Ramos (cell line): Measurements from ENCODE around the gene MUC20.
"Not testable (repeated sequence)": the region's sequence is repeated elsewhere in the genome, so short reads cannot be mapped to it uniquely, and the experiment has no call there.

Experiments used
- in situ Hi-C: fragments of 300-500 bp; cut with MboI; formaldehyde crosslinking; loops from one replicate; pipeline ENCODE4 v1.14.3; 2022; ENCODE audit warnings: low sequenced_read_pairs; ENCODE audit not compliant: unreplicated experiment

Gene MUC20

DNA sequence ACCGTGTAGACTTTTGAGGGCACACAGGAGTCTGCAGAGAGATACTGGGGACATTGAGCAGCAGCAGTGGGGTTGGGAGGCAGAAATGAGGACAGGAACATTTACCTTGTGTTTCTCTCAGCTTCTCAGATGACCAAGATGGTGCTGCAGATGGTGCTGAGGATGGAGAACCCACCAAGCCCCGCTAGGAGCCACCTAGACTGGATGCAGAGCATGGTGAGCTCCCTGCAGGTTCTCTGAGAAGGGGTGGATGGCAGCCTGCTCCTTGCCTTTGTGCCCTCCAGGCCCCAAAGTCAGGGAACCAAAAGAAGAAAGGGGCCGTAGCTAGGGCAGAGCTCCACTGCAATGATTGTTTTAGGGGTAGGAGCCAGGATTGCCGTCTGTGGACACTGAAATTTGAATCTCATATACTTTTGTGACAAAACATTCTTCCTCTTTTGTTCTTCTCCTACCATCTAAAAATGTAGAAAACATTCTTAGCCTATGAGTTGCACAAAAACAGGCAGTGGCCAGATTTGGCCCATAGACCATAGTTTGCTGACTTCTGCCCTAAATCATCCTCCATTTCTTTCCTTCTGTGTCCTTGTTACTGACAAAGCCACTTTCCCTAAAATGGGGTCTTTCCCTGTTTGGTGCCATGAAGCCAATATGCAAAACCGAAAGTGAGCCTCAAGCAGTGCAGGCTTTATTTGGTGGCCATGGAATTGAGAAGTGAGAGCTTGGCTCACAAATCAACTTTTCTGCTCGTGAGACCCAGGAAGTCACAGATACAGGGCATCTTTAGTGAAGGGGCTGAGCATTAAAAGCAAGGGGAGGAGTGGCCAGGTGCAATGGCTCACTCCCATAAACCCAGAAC is 11.9 kb upstream of the MUC20 start:
- in situ Hi-C loops: no loop called here

DNA sequence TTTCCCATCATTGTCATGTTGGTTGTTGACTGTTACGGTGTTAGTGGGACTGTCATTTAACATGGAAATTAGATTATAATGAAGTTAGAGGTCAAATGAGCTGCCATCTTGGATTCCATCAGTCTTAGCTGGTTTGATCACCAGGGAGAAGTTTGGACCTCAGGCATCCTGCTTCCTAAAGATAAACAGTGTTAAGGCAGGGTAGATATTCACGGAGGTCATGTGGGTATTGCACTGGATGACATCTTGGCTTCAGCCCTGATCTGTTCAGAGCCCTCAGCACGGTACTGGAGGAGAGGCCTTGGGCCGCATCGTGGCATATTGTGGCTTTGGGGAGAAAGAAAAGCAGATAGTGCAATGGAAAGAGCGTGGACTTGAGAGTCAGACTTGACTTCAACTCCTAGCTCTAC is 11.1 kb upstream of the MUC20 start:
- in situ Hi-C loops: no loop called here

DNA sequence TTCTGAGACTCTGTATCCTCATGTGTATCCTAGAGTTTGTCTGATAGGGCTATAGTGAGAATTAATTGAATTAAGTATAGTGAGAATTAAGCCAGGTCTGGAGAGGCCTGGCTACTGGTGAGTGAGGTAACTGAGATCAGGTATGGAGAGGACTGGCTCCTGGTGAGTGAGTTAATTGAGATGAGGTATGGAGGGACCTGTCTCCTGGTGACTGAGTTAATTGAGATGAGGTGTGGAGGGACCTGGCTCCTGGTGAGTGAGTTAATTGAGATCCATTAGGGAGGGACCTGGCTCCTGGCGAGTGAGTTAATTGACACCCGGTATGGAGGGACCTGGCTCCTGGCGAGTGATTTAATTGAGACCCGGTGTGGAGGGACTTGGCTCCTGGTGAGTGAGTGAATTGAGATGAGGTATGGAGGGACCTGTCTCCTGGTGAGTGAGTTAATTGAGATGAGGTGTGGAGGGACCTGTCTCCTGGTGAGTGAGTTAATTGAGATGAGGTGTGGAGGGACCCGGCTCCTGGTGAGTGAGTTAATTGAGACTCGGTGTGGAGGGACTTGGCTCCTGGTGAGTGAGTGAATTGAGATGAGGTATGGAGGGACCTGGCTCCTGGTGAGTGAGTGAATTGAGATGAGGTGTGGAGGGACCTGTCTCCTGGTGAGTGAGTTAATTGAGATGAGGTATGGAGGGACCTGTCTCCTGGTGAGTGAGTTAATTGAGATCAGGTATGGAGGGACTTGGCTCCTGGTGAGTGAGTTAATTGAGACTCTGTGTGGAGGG is 10.5 kb upstream of the MUC20 start:
- in situ Hi-C loops: not testable (repeated sequence)

DNA sequence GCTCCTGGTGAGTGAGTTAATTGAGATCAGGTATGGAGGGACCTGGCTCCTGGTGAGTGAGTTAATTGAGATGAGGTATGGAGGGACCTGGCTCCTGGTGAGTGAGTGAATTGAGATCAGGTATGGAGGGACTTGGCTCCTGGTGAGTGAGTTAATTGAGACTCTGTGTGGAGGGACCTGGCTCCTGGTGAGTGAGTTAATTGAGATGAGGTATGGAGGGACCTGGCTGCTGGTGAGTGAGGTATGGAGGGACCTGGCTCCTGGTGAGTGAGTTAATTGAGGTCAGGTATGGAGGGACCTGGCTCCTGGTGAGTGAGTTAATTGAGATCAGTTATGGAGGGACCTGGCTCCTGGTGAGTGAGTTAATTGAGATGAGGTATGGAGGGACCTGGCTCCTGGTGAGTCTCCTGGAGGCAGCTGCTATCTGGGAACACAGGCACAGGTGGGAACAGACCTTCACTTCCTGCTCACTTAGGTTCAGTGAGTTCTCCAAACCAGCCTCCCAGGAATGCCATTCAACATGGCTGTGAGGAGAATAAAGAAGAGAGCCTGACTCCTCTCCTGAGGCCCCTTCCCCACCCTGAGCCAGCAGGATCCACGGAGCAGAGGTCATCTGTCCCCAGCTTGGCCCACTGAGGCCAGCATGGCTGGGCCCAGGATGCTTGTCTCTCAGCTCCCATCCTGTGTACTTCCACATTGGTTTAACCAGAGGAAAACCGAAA is 9.5 kb upstream of the MUC20 start:
- in situ Hi-C loops: not testable (repeated sequence)

DNA sequence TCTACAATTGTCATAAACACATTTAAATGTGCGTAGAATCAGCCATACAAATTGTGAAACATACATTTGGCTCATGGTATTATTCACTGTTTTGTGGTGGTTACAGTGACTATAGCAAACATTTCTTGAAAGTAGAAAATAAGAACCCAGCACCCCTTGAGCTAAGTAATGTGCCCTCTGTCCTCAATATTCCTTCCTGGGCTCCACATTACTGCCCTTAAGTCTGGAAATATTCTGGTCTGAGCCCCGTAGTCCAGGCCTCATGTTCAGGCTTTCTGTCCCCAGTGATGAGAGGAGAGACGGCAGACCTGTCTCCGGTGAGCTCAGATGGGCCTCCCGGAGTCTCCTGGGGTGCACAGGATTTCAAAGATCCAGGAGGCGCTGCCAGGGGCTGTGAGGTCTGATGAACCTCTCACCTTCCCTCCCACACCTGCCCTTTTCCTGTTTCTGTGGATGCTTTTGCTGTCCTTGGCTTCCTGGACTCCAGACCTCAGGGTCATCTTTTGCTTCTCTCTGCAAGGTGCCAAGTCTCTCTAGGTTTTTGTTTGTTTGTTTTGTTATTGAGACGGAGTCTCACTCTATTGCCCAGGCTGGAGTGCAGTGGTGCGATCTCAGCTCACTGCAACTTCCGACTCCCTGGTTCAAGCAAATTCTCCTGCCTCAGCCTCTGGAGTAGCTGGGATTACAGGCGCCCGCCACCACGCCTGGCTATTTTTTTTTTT is 8.8 kb upstream of the MUC20 start:
- in situ Hi-C loops: no loop called here

DNA sequence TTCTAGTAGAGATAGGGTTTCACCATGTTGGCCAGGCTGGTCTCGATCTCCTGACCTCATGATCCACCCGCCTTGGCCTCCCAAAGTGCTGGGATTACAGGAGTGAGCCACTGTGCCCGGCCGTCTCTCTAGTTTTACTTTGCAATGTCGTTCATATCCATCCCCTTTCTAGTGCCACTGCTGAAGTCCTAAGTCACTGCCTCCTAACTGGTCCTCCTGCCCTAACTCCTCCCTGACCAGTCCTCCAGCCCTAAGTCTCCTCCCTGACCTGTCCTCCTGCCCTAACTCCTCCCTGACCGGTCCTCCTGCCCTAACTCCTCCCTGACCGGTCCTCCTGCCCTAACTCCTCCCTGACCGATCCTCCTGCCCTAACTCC is 8.3 kb upstream of the MUC20 start:
- in situ Hi-C loops: not testable (repeated sequence)

DNA sequence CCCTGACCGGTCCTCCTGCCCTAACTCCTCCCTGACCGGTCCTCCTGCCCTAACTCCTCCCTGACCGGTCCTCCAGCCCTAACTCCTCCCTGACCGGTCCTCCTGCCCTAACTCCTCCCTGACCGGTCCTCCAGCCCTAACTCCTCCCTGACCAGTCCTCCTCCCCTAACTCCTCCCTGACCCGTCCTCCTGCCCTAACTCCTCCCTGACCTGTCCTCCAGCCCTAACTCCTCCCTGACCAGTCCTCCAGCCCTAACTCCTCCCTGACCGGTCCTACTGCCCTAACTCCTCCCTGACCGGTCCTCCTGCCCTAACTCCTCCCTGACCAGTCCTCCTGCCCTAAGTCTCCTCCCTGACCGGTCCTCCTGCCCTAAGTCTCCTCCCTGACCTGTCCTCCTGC is 7.6 kb upstream of the MUC20 start:
- in situ Hi-C loops: not testable (repeated sequence)

DNA sequence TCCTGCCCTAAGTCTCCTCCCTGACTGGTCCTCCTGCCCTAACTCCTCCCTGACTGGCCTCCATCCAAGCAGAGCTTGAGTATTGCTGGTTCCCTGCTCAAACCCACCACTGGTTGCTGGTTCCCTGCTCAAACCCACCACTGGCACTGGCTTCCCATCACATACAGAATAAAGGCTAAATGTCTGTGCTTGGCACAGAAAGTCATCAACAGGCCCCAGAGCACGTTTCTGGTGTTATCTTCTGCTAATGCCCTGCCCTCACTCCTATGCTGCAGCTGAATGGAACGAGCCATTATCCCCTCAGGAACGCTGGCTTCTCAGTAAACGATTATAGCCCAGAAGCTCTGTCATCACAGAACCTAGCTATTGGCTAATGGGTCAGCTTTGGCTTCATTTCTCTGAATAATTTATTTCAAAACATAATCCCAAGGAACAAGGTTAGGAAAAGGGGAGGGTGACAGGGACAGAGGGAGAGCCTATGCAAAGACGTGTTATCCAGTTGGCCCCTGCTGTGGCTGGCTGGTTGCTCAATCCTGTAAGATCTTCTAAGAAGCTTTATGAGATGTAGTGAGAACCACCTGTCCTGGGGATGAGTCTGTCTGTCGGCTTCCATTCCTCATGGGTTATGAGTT is 6.3 kb upstream of the MUC20 start:
- in situ Hi-C loops: loop anchor here (5.0 kb wide), 1 partner anchor 92 kb away; no protein-coding TSS in a partner anchor

DNA sequence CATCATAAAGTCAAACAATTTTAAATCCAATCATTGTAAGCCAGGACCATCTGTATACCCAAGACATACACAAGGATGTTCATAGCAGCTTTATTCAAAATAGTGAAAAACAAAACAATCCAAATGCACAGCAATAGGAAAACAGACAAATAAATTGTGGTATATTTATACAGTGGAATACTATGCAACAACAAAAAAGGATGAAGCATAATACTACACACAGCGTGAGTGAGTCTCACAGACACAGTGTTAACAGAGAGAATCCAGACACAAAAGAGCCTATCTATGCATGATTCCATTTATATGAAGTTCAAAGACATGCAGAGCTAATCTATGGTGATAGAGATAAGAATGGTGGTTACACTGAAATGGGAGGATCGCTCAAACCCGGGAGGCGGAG is 5.6 kb upstream of the MUC20 start:
- in situ Hi-C loops: loop anchor here (5.0 kb wide), 1 partner anchor 93 kb away; no protein-coding TSS in a partner anchor

DNA sequence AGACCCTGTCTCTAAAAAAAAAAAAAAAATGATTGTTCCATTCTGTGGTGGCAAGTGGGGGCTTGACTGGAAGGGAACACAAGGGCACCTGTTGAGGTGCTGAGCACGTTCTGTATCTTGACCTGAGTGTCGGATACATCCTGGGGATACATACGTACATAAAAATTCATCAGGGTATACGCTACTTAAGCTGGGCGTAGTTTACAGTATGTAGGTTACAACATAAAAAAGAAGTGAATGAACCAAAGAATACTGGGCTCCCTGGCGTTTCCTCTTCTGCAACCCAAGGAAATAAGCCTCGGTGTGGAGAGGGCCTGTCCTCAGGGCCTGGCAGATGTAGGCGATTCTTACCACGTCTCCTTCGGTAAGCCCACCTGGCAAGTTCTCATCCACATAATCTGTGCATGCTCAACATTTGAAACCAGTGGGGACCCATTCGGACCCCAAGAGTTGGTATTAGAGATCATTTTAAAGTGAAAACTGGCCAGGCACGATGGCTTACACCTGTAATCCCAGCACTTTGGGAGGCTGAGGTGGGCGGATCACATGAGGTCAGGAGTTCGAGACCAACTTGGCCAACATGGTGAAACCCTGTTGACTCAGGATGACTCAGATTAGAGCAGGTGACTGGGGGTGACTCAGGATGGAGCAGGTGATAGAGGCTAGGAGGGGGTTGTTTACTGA is 5.1 kb upstream of the MUC20 start:
- in situ Hi-C loops: loop anchor here (5.0 kb wide), 1 partner anchor 93 kb away; no protein-coding TSS in a partner anchor

DNA sequence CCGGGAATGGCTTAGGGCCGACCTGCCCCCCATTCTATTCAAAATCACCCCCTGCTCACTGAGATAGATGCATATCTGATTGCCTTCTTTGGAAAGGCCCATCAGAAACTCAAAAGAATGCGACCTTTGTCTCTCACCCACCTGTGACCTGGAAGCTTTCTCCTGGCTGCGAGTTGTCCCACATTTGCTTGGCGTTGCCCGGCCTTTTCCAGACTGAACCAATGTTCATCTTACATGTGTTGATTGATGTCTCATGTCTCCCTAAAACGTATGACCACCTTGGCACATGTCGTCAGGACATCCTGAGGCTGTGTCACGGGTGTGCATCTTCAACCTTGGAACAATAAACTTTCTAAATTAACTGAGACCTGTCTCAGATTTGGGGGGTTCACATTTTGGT is 3.4 kb upstream of the MUC20 start:
- in situ Hi-C loops: loop anchor here (5.0 kb wide), 1 partner anchor 95 kb away; no protein-coding TSS in a partner anchor

DNA sequence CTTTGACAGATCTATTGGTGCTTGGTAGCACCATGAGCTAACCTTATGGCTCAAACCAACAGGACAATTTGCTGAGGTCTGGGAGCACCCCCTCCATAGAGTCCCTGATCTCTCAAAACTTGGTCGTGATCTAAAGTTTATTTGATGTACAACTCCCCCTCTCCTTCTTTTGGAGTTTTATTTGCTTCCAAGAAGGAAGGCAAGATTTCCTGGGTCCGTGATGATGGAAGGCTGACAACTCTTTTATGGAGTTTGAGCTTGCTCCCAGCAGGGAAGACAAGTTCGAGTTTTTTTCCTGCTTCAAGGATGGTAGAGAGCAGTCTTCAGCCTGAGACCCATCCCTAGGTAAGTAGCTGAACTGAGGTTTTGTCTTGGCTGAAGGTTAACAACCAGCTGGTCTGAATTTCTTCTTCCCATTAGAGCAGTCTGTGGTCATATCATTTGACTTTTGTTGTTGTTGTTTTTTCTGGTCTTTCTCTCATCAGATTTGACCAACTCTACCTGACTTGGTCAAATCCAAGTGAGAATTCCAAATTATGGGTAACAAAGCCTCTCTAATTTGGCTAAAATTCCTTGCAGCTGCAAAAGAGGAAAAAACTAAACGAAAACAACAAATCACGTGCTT is 2.8 kb upstream of the MUC20 start:
- in situ Hi-C loops: loop anchor here (5.0 kb wide), 1 partner anchor 96 kb away; no protein-coding TSS in a partner anchor

DNA sequence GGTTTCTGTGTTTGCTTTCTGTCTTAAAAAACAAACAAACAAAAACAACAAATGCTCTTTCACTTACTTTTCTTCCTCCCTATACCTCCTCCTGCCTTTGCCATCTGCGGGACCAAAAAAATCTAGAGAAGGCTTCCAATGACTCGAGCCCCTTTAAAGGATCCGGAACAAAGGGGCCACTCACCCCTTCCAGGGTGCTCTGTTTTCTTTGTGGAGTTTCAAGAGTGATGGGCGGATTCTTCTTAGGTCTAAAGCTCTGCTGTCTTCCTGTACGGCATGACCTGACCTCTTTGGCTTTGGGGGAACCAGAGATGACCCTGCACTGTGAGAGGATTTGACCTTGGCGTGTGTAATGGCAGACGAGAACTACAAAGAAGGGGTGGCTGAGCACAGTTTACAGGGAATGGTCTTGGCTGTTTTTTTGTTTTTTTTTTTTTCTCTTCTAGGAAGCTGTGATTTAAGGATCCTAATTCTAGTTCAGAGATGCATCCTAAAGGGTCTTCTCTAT is 2.2 kb upstream of the MUC20 start:
- in situ Hi-C loops: loop anchor here (5.0 kb wide), 1 partner anchor 96 kb away; no protein-coding TSS in a partner anchor

DNA sequence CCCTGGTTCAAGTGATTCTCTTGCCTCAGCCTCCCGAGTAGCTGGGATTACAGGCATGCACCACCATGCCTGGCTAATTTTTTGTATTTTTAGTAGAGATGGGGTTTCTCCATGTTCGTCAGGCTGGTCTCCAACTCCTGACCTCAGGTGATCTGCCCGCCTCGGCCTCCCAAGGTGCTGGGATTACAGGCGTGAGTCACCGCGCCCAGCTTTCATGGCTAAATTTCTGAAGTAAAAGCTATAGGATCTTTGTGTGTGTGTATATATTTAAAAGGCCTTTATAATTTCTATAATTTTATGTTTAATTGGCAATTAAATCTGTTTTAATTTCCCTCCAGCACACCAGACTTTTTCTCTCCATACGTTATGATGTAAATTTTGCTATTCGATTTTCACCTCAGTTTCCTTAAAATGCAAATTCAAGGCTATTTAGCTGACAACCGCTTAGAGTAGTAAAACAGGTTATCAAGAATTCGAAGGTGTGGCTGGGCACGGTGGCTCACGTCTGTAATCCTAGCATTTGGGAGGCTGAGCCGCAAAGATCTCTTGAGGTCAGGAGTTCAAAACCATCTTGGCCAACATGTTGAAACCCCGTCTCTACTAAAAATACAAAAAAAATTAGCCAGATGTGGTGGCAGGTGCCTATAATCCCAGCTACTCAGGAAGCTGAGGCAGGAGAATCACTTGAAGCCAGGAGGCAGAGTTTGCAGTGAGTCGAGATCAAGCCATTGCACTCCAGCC is 1.1 kb upstream of the MUC20 start:
- in situ Hi-C loops: loop anchor here (5.0 kb wide), 1 partner anchor 97 kb away; no protein-coding TSS in a partner anchor

DNA sequence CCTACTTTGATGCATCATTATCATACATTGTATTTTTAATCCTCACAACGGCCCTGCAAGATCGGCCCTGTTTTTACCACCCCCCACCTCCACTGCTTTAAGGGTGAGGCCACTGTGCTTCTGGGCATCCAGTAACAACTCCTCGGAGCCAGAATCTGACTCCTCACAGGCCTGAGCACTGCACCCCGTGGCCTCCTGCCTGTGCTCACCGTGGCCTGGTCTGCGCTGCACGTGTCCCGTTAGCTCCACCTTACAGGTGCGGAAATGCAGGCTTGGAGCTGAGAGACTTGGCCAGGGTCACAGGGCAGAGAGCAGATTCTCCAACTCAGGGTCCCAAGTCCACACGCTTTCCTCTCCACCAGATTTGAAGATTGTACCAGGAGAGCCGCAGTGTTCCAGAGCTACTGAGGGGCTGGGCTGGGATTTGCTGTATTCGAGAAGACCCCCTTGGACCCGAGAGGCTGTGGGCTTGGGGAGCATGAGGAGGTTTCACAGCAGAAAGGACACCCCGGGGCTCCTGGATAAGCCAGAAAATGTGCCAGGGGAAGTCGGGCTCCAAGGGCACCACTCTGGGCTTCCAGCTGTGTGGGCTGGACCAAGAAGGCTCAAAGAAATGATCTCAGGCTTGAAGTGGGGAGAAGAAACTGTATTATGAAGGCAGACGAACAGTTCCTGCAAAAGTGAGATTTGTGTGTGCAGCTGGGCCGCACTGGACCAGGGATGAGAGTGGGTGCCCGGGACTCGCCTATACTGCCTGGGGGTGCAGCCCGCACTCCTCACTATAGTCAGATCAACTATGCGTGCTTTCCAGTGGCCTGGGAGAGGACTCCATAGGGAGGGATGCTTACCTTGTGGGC is 1.6 kb downstream of the MUC20 start:
- in situ Hi-C loops: not testable (repeated sequence)

DNA sequence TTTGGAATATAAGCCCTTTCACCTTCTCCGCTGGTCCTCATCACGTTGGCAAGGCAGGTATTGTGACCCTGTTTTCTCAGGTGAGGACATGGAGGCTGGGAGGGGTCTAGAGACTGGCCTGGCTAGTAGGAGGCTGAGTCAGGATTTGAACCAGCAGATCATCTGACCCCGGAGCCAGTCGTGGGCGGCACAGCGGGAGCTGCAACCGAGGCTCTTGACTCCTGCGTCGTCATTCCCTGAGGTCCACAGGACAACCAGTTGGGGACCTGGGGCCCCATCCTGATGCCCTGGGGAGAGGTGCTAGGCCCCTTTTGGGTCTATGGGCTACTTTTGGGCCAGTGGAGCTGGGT is 2.2 kb downstream of the MUC20 start:
- in situ Hi-C loops: not testable (repeated sequence)

DNA sequence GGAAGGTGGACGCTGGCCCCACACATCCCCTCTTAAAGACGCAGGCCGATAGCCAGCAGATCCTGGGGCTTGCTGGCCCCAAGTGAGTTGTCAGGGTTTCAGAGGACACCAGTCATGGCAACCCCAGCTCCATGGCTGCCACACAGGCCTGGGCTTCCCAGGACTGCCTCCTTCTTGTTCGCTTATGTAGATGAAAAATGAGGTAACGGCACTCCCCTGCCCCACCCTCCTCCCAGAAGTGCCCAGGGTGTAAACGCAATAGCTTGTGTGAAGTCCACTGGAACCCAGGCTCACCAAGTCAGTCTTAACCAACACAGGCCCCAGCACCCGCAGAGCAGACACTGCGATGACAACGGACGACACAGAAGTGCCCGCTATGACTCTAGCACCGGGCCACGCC is 3.6 kb downstream of the MUC20 start:
- in situ Hi-C loops: not testable (repeated sequence)
